Body of pancreas (tissue), 4 donors: Measurements from ENCODE around the gene AKT1S1.

Source experiments
- POLR2A ChIP-seq, 3 donors: fragments of 450-650 bp; IDR thresholded peaks; one replicate each; pipeline ENCODE4 v1.6.1; 2016; ENCODE audit warnings: antibody characterized with exemption in 3 of 3, mild to moderate bottlenecking in 2 of 3
- TF ChIP-seq, protein P1 (sequence below), 7 experiments: fragments of 450-650 bp in 4 of 7; fragments of 200-600 bp in 3 of 7; sonication (generic) in 3 of 7; IDR thresholded peaks; one replicate each; pipeline ENCODE4 v1.5.1; 2016 to 2019; ENCODE audit warnings: antibody characterized with exemption in 7 of 7

DNA sequence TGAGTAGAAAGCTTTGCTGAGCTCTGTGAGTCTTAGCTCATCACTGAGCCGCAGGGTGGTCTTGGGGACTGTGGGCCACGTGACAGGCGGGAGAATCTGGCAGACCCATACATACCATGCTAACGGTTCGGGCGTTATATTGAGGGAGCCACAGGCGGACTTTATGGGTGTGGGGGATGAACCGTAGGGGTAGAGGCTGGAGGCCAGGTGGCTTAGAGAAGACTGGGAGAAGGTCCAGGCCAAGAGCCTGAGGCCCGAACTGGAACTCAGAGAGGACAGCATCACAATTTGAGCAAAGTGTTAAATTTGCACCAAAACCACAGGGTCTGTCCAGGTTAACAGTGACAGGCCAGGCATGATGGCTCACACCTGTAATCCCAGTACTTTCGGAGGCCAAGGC lies 36.6 kb upstream of the AKT1S1 start:
- TF ChIP-seq, protein P1, sequence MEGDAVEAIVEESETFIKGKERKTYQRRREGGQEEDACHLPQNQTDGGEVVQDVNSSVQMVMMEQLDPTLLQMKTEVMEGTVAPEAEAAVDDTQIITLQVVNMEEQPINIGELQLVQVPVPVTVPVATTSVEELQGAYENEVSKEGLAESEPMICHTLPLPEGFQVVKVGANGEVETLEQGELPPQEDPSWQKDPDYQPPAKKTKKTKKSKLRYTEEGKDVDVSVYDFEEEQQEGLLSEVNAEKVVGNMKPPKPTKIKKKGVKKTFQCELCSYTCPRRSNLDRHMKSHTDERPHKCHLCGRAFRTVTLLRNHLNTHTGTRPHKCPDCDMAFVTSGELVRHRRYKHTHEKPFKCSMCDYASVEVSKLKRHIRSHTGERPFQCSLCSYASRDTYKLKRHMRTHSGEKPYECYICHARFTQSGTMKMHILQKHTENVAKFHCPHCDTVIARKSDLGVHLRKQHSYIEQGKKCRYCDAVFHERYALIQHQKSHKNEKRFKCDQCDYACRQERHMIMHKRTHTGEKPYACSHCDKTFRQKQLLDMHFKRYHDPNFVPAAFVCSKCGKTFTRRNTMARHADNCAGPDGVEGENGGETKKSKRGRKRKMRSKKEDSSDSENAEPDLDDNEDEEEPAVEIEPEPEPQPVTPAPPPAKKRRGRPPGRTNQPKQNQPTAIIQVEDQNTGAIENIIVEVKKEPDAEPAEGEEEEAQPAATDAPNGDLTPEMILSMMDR (IDR thresholded peaks at IDR 0.05): no peak
- TF ChIP-seq POLR2A (IDR thresholded peaks at IDR 0.05): no peak
